Measurements from ENCODE around the gene MED26. TPM values are rescaled to one million over a fixed set of nuclear protein-coding genes. Genes with fewer than 3 reads are reported as not detected.

MED26 gene
- total RNA-seq, 1 experiment from 2014 or later: 9.0 TPM

GRCh38 chr19:16628984-16629691 lies 1.1 kb upstream of the MED26 start:
- H3K4me3 Mint-ChIP-seq (ENCODE audit: low read depth, unreplicated experiment): peak overlapping the region; percentile 85
- peak overlapping the region; percentile 63 for H3K27ac Mint-ChIP-seq (ENCODE audit: unreplicated experiment)
- intact Hi-C loops (cut with micrococcal nuclease; ENCODE audit: unreplicated experiment): no loop called here
- CTCF ChIA-PET: no interaction called here
- no peak for TF ChIP-seq CTCF (IDR thresholded peaks at IDR 0.05; ENCODE audit: unreplicated experiment)
- H3K4me1 Mint-ChIP-seq (ENCODE audit: low read depth, unreplicated experiment): peaks cover 9% of the 10 kb centered on the region
- no peaks in the 10 kb centered on the region for H3K9me3 Mint-ChIP-seq (ENCODE audit: low read depth, unreplicated experiment)
- peaks cover 35% of the 10 kb centered on the region for H3K36me3 Mint-ChIP-seq (ENCODE audit: insufficient read depth, unreplicated experiment)
- DNase-seq: no peak
- BruUV-seq (replicated peaks): TSS peak; percentile 87
- no peaks in the 10 kb centered on the region for H3K27me3 Mint-ChIP-seq (ENCODE audit: unreplicated experiment)

GRCh38 chr19:16627928-16628182 lies 149 bp downstream of the MED26 start:
- H3K27ac Mint-ChIP-seq (ENCODE audit: unreplicated experiment): no peak overlapping the region
- no peaks in the 10 kb centered on the region for H3K27me3 Mint-ChIP-seq (ENCODE audit: unreplicated experiment)
- intact Hi-C loops (cut with micrococcal nuclease; ENCODE audit: unreplicated experiment): no loop called here
- CTCF ChIA-PET: no interaction called here
- H3K9me3 Mint-ChIP-seq (ENCODE audit: low read depth, unreplicated experiment): no peaks in the 10 kb centered on the region
- no peak for DNase-seq
- no TSS peak for BruUV-seq (replicated peaks)
- peaks cover 35% of the 10 kb centered on the region for H3K36me3 Mint-ChIP-seq (ENCODE audit: insufficient read depth, unreplicated experiment)
- H3K4me1 Mint-ChIP-seq (ENCODE audit: low read depth, unreplicated experiment): peaks cover 9% of the 10 kb centered on the region
- TF ChIP-seq CTCF (IDR thresholded peaks at IDR 0.05; ENCODE audit: unreplicated experiment): no peak
- H3K4me3 Mint-ChIP-seq (ENCODE audit: low read depth, unreplicated experiment): peak overlapping the region; percentile 85

- TF ChIP-seq CTCF (IDR thresholded peaks at IDR 0.05; ENCODE audit: unreplicated experiment): no peak
- Mint-ChIP-seq H3K36me3 (ENCODE audit: insufficient read depth, unreplicated experiment) (peaks cover 35% of the 10 kb centered on the region), H3K4me3 (ENCODE audit: low read depth, unreplicated experiment) (peak overlapping the region; percentile 85), H3K4me1 (ENCODE audit: low read depth, unreplicated experiment) (peaks cover 9% of the 10 kb centered on the region), H3K27me3 (ENCODE audit: unreplicated experiment) (no peaks in the 10 kb centered on the region), H3K27ac (ENCODE audit: unreplicated experiment) (peak overlapping the region; percentile 67), H3K9me3 (ENCODE audit: low read depth, unreplicated experiment) (no peaks in the 10 kb centered on the region)
- CTCF ChIA-PET: no interaction called here
- DNase-seq: no peak
- BruUV-seq (replicated peaks): no TSS peak
- intact Hi-C loops (cut with micrococcal nuclease; ENCODE audit: unreplicated experiment): no loop called here
Observed at GRCh38 chr19:16627193-16627927, 644 bp downstream of the MED26 start.

- no peaks in the 10 kb centered on the region for H3K27me3 Mint-ChIP-seq (ENCODE audit: unreplicated experiment)
- no peaks in the 10 kb centered on the region for H3K9me3 Mint-ChIP-seq (ENCODE audit: low read depth, unreplicated experiment)
- peaks cover 12% of the 10 kb centered on the region for H3K4me1 Mint-ChIP-seq (ENCODE audit: low read depth, unreplicated experiment)
- H3K4me3 Mint-ChIP-seq (ENCODE audit: low read depth, unreplicated experiment): peak overlapping the region; percentile 85
- intact Hi-C loops (cut with micrococcal nuclease; ENCODE audit: unreplicated experiment): no loop called here
- CTCF ChIA-PET: no interaction called here
- peak overlapping the region; percentile 67 for H3K27ac Mint-ChIP-seq (ENCODE audit: unreplicated experiment)
- no peak for TF ChIP-seq CTCF (IDR thresholded peaks at IDR 0.05; ENCODE audit: unreplicated experiment)
- H3K36me3 Mint-ChIP-seq (ENCODE audit: insufficient read depth, unreplicated experiment): peaks cover 29% of the 10 kb centered on the region
- no TSS peak for BruUV-seq (replicated peaks)
- DNase-seq: no peak
Observed at GRCh38 chr19:16626796-16627192, 1.2 kb downstream of the MED26 start.
